ENCODE measurements around the gene MARVELD2.
"Not testable (repeated sequence)": the region's sequence is repeated elsewhere in the genome, so short reads cannot be mapped to it uniquely, and the experiment has no call there.

Gene MARVELD2

DNA sequence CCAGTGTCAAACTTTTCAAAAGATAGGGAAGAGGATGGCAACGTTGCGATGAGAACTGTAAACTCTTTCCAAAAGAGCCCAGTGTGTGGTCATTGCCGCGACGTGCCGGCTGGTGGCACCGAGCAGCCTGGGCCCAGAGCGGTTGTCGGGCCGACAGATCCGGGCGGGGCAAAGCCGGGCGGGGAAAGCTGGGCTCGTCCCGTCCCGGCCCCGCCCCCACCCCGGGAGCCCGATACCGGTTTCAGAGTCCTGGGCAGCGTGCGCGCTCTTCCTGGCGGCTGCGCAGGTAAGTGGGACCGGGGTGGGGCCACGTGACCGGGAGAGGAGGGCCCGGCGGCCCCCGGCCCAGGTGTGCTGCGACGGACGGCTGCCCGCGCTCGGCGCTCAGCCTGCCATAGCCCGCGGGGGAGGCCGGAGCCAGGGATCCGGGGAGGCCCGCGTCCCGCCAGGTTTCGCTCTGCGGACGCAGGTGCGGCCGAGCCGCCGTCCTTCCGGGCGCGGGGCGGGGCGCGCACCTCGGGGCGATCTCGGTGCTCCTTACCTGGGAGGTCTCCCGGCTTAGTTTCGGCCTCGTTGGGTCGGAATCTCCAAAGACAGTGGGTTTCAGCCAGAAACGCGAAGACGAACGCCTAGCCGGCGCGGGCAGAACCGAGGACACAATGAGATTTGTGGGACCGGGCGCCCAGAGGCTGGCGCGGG is at the start of gene MARVELD2:
MARVELD2 (plus strand) TSS at position 232 of the 699 bp plus-strand sequence. CDS start 4,270 bp downstream, outside the sequence.
- peak; percentile 41 for DNase-seq

- no peak for DNase-seq
Observed at GRCh38 chr5:69367697-69368279, 47.1 kb upstream of the MARVELD2 start.

DNA sequence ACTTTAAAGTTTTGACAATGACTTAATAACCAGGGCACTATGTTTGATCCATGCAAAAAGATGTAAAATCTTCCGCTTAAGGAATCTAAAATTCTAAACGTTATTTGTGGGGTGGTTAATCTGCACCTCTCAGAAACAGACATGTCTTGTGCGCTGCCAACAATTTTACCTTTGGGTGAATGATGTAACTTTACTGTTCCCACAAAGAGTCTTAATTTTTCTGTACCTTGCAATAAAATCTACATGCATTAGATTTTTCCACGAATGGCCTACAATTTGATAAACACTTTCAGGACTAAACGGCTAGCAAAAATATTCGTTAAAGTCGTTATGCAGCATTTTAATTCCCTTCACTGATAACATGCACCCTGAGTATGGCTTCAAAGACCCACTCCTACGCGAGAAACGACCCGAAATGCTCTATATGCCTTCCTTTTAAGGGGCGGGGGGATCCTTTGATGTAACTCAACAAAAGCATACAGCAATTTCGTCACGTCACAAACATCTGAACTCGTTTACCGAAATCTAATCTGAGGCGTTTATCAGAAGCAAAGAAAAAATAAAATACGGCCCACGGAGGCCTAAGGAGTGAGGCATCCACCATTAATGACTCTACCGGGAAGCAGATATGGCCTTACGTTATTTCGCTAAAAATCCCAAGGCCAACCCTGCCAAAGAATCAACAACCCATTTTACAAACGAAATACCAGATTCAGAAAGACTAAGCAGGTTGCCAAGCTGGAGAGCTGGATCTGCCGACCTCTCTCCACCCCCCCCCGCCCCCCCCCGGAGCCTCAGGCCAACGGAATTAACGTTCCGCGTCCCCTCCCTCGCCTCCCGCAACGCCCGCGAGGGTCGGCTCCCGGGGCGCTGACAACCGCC is 46.2 kb upstream of the MARVELD2 start:
- peak; percentile 19 for DNase-seq

- peak; percentile 90 for DNase-seq
Observed at GRCh38 chr5:69369340-69370121, 45.4 kb upstream of the MARVELD2 start, which contains the start of the genes AK6, RAD17 and TAF9. TSS of gene AK6 (minus strand) at chr5:69369520. CDS start at chr5:69369490, 30 bp downstream. TSS of gene RAD17 (plus strand) at chr5:69369818. CDS start at chr5:69372209, 2,391 bp downstream. TSS of gene TAF9 (minus strand) at chr5:69369520. CDS start at chr5:69365737, 3,783 bp downstream.

DNA sequence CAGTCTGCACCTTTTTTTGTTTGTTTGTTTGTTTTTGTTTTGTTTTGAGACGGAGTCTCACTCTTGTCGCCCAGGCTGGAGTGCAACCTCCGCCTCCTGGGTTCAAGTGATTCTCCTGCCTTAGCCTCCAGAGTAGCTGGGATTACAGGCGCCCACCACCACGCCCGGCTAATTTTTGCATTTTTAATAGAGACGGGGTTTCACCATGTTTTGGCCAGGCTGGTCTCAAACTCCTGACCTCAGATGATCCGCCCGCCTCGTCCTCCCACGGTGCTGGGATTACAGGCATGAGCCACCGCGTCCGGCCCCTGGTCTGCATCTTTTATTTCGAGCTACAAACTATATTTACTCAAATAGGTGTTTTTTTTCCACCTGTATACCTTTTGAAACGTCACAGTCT is 44.6 kb upstream of the MARVELD2 start:
- DNase-seq, result not testable (repeated sequence)

DNA sequence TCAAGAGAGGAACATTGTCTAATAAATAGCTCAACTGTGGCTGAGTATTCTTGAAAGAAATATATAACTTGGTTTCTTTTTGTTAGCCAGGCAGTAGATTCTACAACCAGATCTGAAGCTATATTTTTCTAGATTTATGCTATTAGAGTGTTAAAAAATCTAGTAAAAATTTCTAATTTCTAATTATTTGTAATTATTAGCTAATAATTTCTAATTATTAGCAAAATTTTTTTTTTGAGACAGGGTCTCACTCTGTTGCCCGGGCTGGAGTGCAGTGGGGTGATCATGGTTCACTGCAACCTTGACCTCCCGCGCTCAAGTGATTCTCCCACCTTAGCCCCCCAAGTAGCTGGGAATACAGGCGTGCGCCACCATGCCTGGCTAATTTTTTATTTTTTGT is 42.5 kb upstream of the MARVELD2 start:
- DNase-seq, result no peak

DNA sequence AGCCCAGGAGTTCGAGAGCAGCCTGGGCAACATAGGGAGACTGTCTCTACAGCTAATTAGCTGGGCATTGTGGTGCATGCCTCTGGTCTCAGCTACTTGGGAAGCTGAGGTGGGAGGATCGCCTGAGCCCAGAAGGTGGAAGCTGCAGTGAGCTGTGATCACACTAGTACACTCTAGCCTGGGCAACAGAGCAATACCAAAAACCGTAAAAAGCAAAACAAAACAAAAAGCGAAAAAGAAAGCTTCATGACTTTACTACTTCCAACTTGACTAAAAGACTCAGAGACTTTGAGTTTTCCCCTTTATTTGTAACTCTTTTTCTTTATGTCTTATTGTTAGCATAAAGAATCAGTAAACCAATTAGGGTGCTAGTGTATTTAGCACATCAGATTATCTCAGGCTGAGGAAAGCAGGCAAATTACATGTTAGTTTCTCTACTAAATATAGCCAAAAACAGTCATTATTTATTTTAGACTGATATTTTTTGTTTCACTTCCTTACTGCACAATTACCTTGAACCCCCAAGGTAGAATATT is 39.9 kb upstream of the MARVELD2 start:
- DNase-seq, result no peak

DNA sequence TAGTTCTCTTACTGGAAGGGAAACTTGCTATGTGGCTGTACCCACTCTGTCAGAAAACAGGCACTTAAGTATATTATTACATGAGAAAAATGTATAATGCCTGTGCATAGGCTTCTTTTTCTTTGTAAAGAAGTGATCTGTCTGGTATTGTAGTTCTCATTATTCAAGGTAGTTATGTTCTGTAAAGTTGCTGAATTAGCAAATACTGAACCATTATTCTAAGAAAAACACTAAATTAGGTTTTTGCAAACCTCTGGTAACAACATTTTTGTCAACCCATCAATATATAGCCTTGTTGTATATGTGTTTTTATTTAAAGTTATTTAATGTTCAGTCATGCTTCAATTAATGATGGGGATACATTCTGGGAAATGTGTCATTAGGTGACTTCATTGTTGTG is 36.5 kb upstream of the MARVELD2 start:
- no peak for DNase-seq

GRCh38 chr5:69404659-69405330 is 10.1 kb upstream of the MARVELD2 start:
- DNase-seq, result no peak

DNA sequence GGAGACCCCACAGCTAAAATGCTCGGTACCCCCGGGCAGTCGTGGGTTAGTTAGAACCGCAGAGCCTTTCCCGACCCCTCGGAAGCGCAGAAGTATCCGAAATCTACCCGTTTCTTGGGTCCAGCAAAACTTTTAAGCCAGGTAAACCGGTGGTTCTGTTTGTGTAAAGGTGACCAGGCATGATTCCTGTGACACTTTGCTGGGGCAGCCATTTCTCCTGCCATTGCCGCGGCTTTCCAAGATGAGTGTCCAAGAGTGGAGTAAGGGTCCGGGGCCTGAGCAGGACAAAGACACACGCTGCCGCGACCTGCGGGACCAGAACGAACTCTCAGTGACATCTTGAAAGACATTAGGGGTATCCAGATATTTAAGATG is 655 bp downstream of the MARVELD2 start:
- no peak for DNase-seq

GRCh38 chr5:69416180-69416579 is 1.3 kb downstream of the MARVELD2 start:
- DNase-seq, result no peak

GRCh38 chr5:69416699-69417098 is 1.8 kb downstream of the MARVELD2 start:
- no peak for DNase-seq

DNA sequence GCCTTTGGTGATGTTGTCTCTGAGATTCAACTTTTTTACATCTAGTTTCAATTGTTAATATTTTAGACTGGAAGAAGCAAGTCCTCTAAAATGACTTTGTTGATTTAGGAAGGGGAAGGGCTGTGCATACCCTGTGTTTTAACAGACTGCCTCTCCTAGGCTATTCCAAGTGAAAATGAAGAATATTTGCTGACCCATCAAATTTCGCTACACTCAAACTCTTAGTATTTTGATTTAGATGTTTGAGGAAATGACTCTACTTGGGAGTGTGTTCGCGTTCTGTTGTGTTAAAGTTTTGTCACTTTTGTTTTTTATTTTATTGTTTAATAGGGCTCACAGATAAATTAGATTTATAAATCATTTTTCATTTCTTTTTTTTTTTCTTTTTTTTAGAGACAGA is 3.6 kb downstream of the MARVELD2 start:
- DNase-seq, result no peak

- DNase-seq, result no peak
Observed at GRCh38 chr5:69431424-69432303, 16.7 kb downstream of the MARVELD2 start.

- no peak for DNase-seq
Observed at GRCh38 chr5:69432412-69433206, 17.7 kb downstream of the MARVELD2 start.

DNA sequence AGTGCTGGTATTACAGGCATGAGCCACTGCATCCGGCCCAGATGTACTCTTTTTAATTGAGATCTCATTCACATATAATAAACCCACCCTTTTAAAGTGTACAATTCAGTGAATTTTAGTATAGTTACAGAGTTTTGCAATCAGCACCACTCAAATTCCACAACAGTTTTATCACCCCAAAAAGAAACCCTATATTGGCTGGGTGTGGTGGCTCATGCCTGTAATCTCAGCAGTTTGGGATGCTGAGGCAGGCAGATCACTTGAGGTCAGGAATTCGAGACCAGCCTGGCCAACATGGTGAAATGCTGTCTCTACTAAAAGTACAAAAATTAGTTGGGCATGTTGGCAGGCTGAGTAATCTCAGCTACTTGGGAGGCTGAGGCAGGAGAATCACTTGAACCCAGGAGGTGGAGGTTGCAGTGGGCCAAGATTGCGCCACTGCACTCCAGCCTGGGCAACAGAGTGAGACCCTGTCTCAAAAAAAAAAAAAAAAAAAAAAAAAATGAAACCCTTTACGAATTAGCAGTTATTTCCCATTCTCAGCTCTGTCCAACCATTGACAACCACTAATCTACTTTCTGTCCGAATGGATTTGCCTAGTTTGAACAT is 20.5 kb downstream of the MARVELD2 start:
- DNase-seq, result not testable (repeated sequence)

- no peak for DNase-seq
Observed at GRCh38 chr5:69444127-69444754, 29.3 kb downstream of the MARVELD2 start.

DNA sequence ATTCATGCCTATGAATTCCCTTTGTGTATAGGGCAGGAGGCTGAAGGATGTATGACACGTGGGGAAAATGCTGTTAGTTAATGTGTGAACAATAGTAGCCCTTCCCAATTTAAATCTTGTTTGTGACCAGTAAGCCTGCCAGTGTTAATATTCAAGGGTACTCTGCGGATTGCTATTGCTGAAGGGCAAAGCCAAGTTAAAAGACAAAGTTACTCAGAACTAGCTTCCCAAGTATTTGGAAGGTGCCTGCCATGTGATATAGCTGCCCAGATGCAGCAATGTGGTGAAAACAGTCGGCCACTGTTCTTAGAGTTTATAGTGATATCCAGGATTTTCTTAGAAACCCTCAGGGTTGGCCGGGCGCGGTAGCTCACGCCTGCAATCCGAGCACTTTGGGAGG is 34.6 kb downstream of the MARVELD2 start:
- DNase-seq, result no peak

DNA sequence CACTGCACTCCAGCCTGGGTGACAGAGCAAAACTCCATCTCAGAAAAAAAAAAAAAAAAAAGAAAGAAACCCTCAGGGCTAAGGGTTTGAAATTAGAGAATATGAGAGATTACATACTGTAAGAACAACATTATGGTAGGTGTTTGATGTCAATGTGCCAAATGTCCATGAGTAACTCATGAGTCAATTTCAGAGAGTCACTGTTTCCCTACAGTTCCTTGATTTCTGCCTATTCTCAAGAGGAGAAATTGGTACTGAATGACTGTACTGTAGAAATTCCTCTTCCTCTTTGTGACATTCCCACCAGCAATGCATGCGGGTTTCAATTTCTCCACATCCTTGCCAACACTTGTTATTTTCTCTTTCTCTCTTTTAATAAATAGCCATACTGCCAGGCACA is 35.2 kb downstream of the MARVELD2 start:
- DNase-seq, result no peak
